Effector memory CD4-positive, alpha-beta T cell (primary cell): Measurements from ENCODE around the gene HERPUD1.
"Not testable (repeated sequence)": the region's sequence is repeated elsewhere in the genome, so short reads cannot be mapped to it uniquely, and the experiment has no call there.

ENCODE experiments used
- DNase-seq, 3 donors: peaks; one replicate each; pipeline ENCODE4 v3.0.0-alpha.2; 2020
- H3K27ac ChIP-seq: 2 replicates; pipeline ENCODE4 v1.7.0; 2013; ENCODE audit warnings: mild to moderate bottlenecking, low read length, moderate library complexity; ENCODE audit not compliant: insufficient read depth, poor library complexity, severe bottlenecking
- H3K27me3 ChIP-seq: replicated peaks from 2 replicates; pipeline ENCODE4 v1.7.0; 2013; ENCODE audit warnings: mild to moderate bottlenecking, low read length; ENCODE audit not compliant: insufficient read depth, control insufficient read depth, poor library complexity, severe bottlenecking
- H3K36me3 ChIP-seq: 2 replicates; pipeline ENCODE4 v1.7.0; 2013; ENCODE audit warnings: mild to moderate bottlenecking, low read length, moderate library complexity; ENCODE audit not compliant: control insufficient read depth, insufficient read depth
- H3K4me1 ChIP-seq: 2 replicates; pipeline ENCODE4 v1.7.0; 2013; ENCODE audit warnings: low read length, mild to moderate bottlenecking; ENCODE audit not compliant: control insufficient read depth, insufficient read depth, poor library complexity, severe bottlenecking
- H3K4me3 ChIP-seq: 2 replicates; pipeline ENCODE4 v1.7.0; 2013; ENCODE audit warnings: low read length, low read depth, mild to moderate bottlenecking; ENCODE audit not compliant: insufficient read depth, poor library complexity, severe bottlenecking
- H3K9me3 ChIP-seq: 2 replicates; pipeline ENCODE4 v1.7.0; 2013; ENCODE audit warnings: mild to moderate bottlenecking, low read length, moderate library complexity; ENCODE audit not compliant: control insufficient read depth
- total RNA-seq, 3 donors: gene quantifications; one replicate each; lab custom pipeline; 2026; lab: John Stamatoyannopoulos, UW

The HERPUD1 gene
- total RNA-seq = 260 to 327 (median 264) reads per million in 3 donors

- H3K4me1 ChIP-seq = peaks cover 23% of the 10 kb centered on the region
- H3K27me3 ChIP-seq = no peaks in the 10 kb centered on the region
- no peaks in the 10 kb centered on the region for H3K9me3 ChIP-seq
- DNase-seq = peak; percentile 98 to 99 (median 98)
- H3K4me3 ChIP-seq = peak within 1 kb of the TSS; percentile 99
- peaks cover 14% of the 10 kb centered on the region for H3K36me3 ChIP-seq
- H3K27ac ChIP-seq = peak within 1 kb of the TSS; percentile 90
Measured at GRCh38 chr16:56931892-56932720, at the start of gene HERPUD1. HERPUD1 (plus strand) TSS chr16:56932142; CDS start chr16:56932245, 103 bp downstream.

- H3K36me3 ChIP-seq = no peaks in the 10 kb centered on the region
- H3K27me3 ChIP-seq = no peaks in the 10 kb centered on the region
- no peak for DNase-seq
- H3K9me3 ChIP-seq = no peaks in the 10 kb centered on the region
- no peak overlapping the region for H3K4me3 ChIP-seq
- H3K27ac ChIP-seq = no peak overlapping the region
- H3K4me1 ChIP-seq = no peaks in the 10 kb centered on the region
Measured at GRCh38 chr16:56883586-56883985, 48.4 kb upstream of the HERPUD1 start.

- Histone ChIP-seq H3K36me3 (no peaks in the 10 kb centered on the region), H3K4me3 (no peak overlapping the region), H3K27me3 (no peaks in the 10 kb centered on the region), H3K9me3 (no peaks in the 10 kb centered on the region), H3K4me1 (no peaks in the 10 kb centered on the region), H3K27ac (no peak overlapping the region)
- no peak for DNase-seq
Measured at GRCh38 chr16:56884026-56884582, 47.8 kb upstream of the HERPUD1 start.

- H3K4me3 ChIP-seq, DNase-seq, H3K27ac ChIP-seq, H3K36me3 ChIP-seq, H3K4me1 ChIP-seq, H3K9me3 ChIP-seq, H3K27me3 ChIP-seq: not testable (repeated sequence)
Measured at GRCh38 chr16:56884929-56885328, 47.0 kb upstream of the HERPUD1 start.

- no peaks in the 10 kb centered on the region for H3K36me3 ChIP-seq
- H3K4me3 ChIP-seq = no peak overlapping the region
- H3K4me1 ChIP-seq = no peaks in the 10 kb centered on the region
- DNase-seq = no peak
- no peak overlapping the region for H3K27ac ChIP-seq
- H3K9me3 ChIP-seq = no peaks in the 10 kb centered on the region
- H3K27me3 ChIP-seq = no peaks in the 10 kb centered on the region
Measured at GRCh38 chr16:56885446-56886162, 46.3 kb upstream of the HERPUD1 start.

GRCh38 chr16:56886296-56886695 is 45.6 kb upstream of the HERPUD1 start:
- H3K4me3 ChIP-seq = no peak overlapping the region
- H3K9me3 ChIP-seq = no peaks in the 10 kb centered on the region
- H3K36me3 ChIP-seq = no peaks in the 10 kb centered on the region
- no peak for DNase-seq
- no peaks in the 10 kb centered on the region for H3K4me1 ChIP-seq
- H3K27ac ChIP-seq = no peak overlapping the region
- no peaks in the 10 kb centered on the region for H3K27me3 ChIP-seq

GRCh38 chr16:56886826-56887225 is 45.1 kb upstream of the HERPUD1 start:
- Histone ChIP-seq H3K4me1 (no peaks in the 10 kb centered on the region), H3K4me3 (no peak overlapping the region), H3K27me3 (no peaks in the 10 kb centered on the region), H3K27ac (no peak overlapping the region), H3K9me3 (no peaks in the 10 kb centered on the region), H3K36me3 (no peaks in the 10 kb centered on the region)
- no peak for DNase-seq

- no peaks in the 10 kb centered on the region for H3K9me3 ChIP-seq
- no peaks in the 10 kb centered on the region for H3K27me3 ChIP-seq
- no peaks in the 10 kb centered on the region for H3K36me3 ChIP-seq
- H3K4me3 ChIP-seq = no peak overlapping the region
- H3K27ac ChIP-seq = no peak overlapping the region
- DNase-seq = no peak
- no peaks in the 10 kb centered on the region for H3K4me1 ChIP-seq
Measured at GRCh38 chr16:56888806-56889205, 43.1 kb upstream of the HERPUD1 start.

- Histone ChIP-seq H3K4me3 (no peak overlapping the region), H3K27ac (no peak overlapping the region)
Measured at GRCh38 chr16:56889206-56889605, 42.7 kb upstream of the HERPUD1 start.

GRCh38 chr16:56891685-56892084 is 40.3 kb upstream of the HERPUD1 start:
- DNase-seq = no peak
- no peak overlapping the region for H3K4me3 ChIP-seq
- no peaks in the 10 kb centered on the region for H3K4me1 ChIP-seq
- H3K36me3 ChIP-seq = no peaks in the 10 kb centered on the region
- H3K27me3 ChIP-seq = no peaks in the 10 kb centered on the region
- no peaks in the 10 kb centered on the region for H3K9me3 ChIP-seq
- H3K27ac ChIP-seq = no peak overlapping the region

More at GRCh38 chr16:56889206-56889605, 42.7 kb upstream of the HERPUD1 start:
- Histone ChIP-seq H3K36me3 (no peaks in the 10 kb centered on the region), H3K4me1 (no peaks in the 10 kb centered on the region), H3K9me3 (no peaks in the 10 kb centered on the region), H3K27me3 (no peaks in the 10 kb centered on the region)
- no peak for DNase-seq
